ENCODE data around the gene STOX2.

DNA sequence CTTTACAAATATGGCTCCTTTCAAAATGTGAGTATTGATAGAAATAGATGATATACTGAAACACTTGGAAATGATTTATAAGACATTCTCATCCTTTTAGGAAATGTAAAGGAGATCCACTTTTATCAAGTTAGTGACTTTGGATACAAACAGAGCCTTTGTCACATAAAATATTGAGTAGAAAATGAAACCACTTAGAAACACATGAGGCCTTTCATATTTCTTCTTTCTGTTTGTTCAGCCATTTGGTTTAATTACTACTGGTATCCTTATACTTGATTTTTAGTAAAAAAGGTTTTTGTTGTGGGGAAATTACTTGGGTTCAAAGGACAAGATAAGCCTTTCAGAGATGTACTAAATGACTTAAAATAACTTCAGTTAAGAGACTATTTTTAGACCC is 4.1 kb downstream of the STOX2 start:
- TF ChIP-seq, protein P1, sequence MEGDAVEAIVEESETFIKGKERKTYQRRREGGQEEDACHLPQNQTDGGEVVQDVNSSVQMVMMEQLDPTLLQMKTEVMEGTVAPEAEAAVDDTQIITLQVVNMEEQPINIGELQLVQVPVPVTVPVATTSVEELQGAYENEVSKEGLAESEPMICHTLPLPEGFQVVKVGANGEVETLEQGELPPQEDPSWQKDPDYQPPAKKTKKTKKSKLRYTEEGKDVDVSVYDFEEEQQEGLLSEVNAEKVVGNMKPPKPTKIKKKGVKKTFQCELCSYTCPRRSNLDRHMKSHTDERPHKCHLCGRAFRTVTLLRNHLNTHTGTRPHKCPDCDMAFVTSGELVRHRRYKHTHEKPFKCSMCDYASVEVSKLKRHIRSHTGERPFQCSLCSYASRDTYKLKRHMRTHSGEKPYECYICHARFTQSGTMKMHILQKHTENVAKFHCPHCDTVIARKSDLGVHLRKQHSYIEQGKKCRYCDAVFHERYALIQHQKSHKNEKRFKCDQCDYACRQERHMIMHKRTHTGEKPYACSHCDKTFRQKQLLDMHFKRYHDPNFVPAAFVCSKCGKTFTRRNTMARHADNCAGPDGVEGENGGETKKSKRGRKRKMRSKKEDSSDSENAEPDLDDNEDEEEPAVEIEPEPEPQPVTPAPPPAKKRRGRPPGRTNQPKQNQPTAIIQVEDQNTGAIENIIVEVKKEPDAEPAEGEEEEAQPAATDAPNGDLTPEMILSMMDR (IDR thresholded peaks at IDR 0.05; ENCODE audit: insufficient read depth, low read depth, low read length) = no peak
- no peak for TF ChIP-seq EZH2 (IDR thresholded peaks at IDR 0.05; ENCODE audit: insufficient read depth, low read length)
